LNCaP clone FGC (cell line): ENCODE data around the gene TOR1A.

Experiments used
- DNase-seq: peaks from one replicate; pipeline ENCODE4 v3.0.0-alpha.2; 2011; ENCODE audit warnings: low read depth
- H3K4me3 ChIP-seq: 2 replicates; pipeline ENCODE4 v1.5.1; 2011; ENCODE audit warnings: mild to moderate bottlenecking, low read depth, low read length, control low read depth
- CTCF ChIP-seq: IDR thresholded peaks from 2 replicates; pipeline ENCODE4 v1.5.1; 2012; ENCODE audit warnings: mild to moderate bottlenecking; ENCODE audit not compliant: control insufficient read depth, insufficient read depth; ENCODE audit errors: extremely low read depth

TOR1A gene

DNA sequence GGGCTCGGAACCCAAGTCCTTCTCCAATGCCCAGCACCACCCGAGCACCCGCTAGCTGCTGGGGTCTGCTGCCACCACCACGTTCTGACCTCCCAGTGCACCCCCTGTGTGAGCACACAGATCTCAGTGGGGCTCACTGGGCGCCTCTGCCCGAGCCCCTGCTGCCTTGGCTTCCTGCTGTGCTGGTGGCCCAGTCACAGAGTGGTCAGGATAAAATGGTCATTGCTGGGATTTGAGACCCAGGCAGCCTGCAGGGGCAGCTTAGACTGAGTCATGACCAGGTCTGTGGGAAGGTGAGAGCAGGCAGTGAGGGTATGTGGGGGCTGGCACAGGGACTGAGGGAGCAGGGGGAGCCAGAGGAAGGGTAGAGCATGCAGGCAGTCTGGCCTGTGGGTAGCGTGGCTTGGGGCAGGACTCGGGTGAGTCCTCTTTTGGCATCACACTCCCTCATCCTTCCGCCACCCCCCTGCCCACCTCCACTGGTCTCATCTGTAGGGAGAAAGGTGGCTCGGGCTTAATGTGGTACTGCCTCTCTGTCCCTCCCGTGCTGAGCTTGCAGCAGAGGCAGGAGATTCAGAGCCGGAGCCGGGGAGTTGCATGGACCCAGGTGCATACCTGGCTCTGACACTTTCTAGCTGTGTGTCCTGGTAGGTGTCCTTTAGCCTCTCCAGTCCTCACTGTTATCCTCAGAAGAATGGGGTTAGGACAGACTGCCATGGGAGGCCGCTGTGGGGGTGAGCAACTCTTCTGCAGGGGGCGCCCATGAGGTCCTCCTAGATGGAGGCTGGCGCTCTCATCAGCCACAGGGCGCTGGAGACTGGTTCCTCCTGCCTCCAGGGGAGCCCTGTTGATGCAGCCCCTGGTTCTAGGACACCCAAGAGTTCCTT lies 43.4 kb upstream of the TOR1A start:
- H3K4me3 ChIP-seq = no peak overlapping the region
- DNase-seq = no peak
- TF ChIP-seq CTCF = no peak

DNA sequence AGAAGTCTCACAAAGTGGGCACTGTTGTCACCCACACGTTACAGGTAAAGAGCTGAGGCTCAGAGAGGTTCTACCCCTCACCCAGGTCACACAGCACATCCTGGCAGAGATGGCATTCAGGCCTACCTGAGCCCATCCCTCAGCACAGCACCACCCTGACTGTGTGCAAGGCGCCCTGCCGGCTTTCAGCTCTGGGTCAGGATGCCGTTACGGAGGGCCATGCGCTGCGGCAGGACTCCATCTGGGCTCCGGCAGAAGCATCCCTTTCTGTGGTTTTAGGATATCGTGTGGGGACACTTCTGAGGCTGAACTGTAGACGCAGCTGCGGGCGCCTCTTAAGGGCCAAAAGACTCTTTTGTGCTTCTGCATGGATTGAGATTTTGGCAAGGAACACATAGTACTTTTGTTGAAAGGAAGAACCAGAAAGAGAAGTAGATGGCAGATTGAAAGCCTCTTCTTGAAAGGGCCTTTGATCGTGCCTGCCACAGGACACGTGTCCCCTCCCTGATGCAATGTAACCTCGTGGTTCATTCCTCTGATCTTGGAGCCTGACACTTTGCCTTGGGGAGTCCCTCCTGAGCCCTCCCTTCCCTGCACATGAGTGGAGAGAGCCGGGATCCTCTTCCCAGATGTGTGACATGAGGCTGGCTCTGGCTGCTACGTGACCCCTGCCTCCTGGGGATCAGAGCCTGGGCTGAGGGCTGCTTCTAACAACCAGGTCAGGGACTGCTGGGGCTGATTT lies 42.6 kb upstream of the TOR1A start:
- TF ChIP-seq CTCF = no peak
- no peak overlapping the region for H3K4me3 ChIP-seq
- DNase-seq = no peak

GRCh38 chr9:129865668-129866320 lies 41.9 kb upstream of the TOR1A start:
- TF ChIP-seq CTCF = no peak
- no peak overlapping the region for H3K4me3 ChIP-seq
- DNase-seq = no peak

- no peak for DNase-seq
- H3K4me3 ChIP-seq = no peak overlapping the region
- no peak for TF ChIP-seq CTCF
These were observed 41.2 kb upstream of the TOR1A start for GRCh38 chr9:129864991-129865647.

DNA sequence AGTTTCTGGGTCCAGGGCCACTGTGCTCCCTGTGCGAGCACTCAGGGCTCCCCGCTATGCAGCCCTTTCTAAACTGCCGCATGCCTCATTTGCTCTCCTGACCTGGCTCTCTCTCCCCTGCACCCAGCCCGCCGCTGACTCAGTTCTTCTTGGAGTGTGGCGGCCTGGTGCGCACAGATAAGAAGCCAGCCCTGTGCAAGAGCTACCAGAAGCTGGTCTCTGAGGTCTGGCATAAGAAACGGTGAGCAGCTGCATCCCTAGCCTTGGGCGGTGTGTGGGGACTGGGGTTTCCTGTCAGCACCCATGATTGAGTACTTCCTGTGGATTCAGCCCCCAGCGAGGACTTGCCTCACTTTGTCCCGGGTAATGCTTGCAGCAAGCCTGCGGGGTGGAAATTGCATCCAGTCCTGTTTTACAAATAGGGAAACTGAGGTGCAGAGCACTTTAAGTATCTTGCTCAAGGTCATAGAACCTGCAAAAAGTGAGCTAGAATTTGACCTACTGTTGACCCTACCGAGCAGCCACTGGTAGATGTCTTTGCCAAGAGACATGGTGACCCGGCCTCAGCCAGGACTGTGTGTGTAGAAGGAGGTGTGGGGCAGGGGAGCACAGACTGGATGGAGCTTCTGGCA lies 39.2 kb upstream of the TOR1A start:
- no peak for DNase-seq
- no peak overlapping the region for H3K4me3 ChIP-seq
- TF ChIP-seq CTCF = no peak

DNA sequence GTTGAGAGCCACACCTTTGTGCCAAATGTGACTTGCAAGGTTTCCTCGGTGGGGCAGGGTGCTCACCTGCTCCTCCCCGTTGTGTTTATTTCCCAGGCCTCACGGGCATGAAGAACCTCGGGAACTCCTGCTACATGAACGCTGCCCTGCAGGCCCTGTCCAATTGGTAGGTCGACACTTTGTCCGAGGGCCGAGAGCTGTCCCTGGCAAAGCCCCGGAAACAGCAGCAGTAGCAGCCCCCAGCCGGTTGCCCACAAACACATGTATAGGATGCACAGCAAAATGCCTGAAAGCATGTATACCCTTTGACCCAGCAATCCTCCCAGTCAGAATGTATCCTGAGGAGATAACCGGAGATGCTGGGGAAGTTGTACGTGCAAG lies 37.5 kb upstream of the TOR1A start:
- DNase-seq = no peak
- no peak overlapping the region for H3K4me3 ChIP-seq
- TF ChIP-seq CTCF = no peak
